Panc1 (cell line): Measurements from ENCODE around the gene FBXO31. TPM values are rescaled to one million over a fixed set of nuclear protein-coding genes. Genes with fewer than 3 reads are reported as not detected.

Experiments used
- ATAC-seq: fragments of 200-7000 bp; cut with Tn5 transposase; 2 replicates; pipeline ENCODE4 v1.9.1; 2020; ENCODE audit warnings: mild to moderate bottlenecking, moderate library complexity
- BruUV-seq: library from RNA; stranded (reverse); fragments of 400-500 nt; replicated peaks from 2 replicates; lab custom pipeline; 2021; lab: Mats Ljungman, UMichigan
- CTCF ChIA-PET: fragments of 300-600 bp; sonication (Branson Sonifier 250); formaldehyde crosslinking; loops from one replicate; lab custom pipeline; 2022; ENCODE audit warnings: antibody characterized with exemption; lab: Charles Lee
- POLR2A ChIA-PET: fragments of 300-600 bp; sonication (Branson Sonifier 250); formaldehyde crosslinking; loops from one replicate; lab custom pipeline; 2022; ENCODE audit warnings: antibody characterized with exemption; lab: Charles Lee
- DNase-seq: peaks from one replicate; pipeline ENCODE4 v3.0.0-alpha.2; 2010; ENCODE audit warnings: low read depth, low spot score
- H3K27ac ChIP-seq: 2 replicates; pipeline ENCODE4 v1.5.1; 2011; ENCODE audit warnings: mild to moderate bottlenecking, low read length, inconsistent platforms
- H3K27me3 ChIP-seq: fragments of 200-500 bp; sonication (Bioruptor generic); 2 replicates; pipeline ENCODE4 v1.6.0; 2014; ENCODE audit warnings: low read length, inconsistent platforms; ENCODE audit not compliant: control insufficient read depth, insufficient read depth
- H3K36me3 ChIP-seq: fragments of 200-500 bp; sonication (Bioruptor generic); 2 replicates; pipeline ENCODE4 v1.5.1; 2014; ENCODE audit warnings: inconsistent platforms, mild to moderate bottlenecking, low read length, moderate library complexity; ENCODE audit not compliant: control insufficient read depth, insufficient read depth
- H3K4me1 ChIP-seq: 2 replicates; pipeline ENCODE4 v1.5.1; 2011; ENCODE audit warnings: inconsistent platforms, mild to moderate bottlenecking, low read length, moderate library complexity; ENCODE audit not compliant: control insufficient read depth, insufficient read depth
- H3K4me3 ChIP-seq, 2 experiments: 2 replicates each; pipeline ENCODE4 v1.5.1; 2011 to 2012; ENCODE audit warnings: low read depth in 2 of 2, low read length in 2 of 2, mild to moderate bottlenecking in 2 of 2, inconsistent platforms in 1 of 2, moderate library complexity in 1 of 2
- H3K9me3 ChIP-seq: fragments of 200-500 bp; sonication (Bioruptor generic); 2 replicates; pipeline ENCODE4 v1.5.1; 2014; ENCODE audit warnings: low read depth, mild to moderate bottlenecking, inconsistent platforms, low read length, moderate library complexity; ENCODE audit not compliant: control insufficient read depth, insufficient read depth
- POLR2AphosphoS5 ChIP-seq: IDR thresholded peaks from 2 replicates; pipeline ENCODE4 v1.6.1; 2012; ENCODE audit warnings: mild to moderate bottlenecking, low read depth, low read length, moderate library complexity
- REST ChIP-seq, 2 experiments: IDR thresholded peaks; 2 replicates each; pipeline ENCODE4 v1.6.1; 2011 to 2012; ENCODE audit warnings: low read depth in 2 of 2, control low read depth in 1 of 2, low read length in 1 of 2, mild to moderate bottlenecking in 1 of 2, moderate library complexity in 1 of 2; ENCODE audit not compliant: insufficient read depth in 1 of 2
- SIN3A ChIP-seq: IDR thresholded peaks from 2 replicates; pipeline ENCODE4 v1.6.1; 2012; ENCODE audit warnings: low read depth, mild to moderate bottlenecking, low read length, moderate library complexity, borderline replicate concordance; ENCODE audit not compliant: insufficient read depth
- TCF7L2 ChIP-seq: IDR thresholded peaks from 2 replicates; pipeline ENCODE4 v1.6.1; 2011; ENCODE audit warnings: mild to moderate bottlenecking, low read depth, low read length, inconsistent platforms
- in situ Hi-C: cut with HindIII; loops from 2 replicates; pipeline ENCODE4 v1.10.0; 2016; ENCODE audit warnings: low sequenced_read_pairs, low pct_unique_long_range_greater_than_20kb
- intact Hi-C: fragments of 100-400 bp; cut with micrococcal nuclease; formaldehyde crosslinking; loops from one replicate; pipeline ENCODE4 v1.10.0; 2022; ENCODE audit not compliant: unreplicated experiment
- total RNA-seq: library from RNA; stranded (reverse); gene quantifications from one replicate; pipeline ENCODE4 v1.2.1, GENCODE V29; 2021; ENCODE audit not compliant: unreplicated experiment
- TF ChIP-seq, protein P1 (sequence below): fragments of 450-650 bp; IDR thresholded peaks from 2 replicates; pipeline ENCODE4 v1.5.1; 2017; ENCODE audit warnings: mild to moderate bottlenecking

Gene FBXO31
- total RNA-seq, 1 experiment from 2014 or later: 22.4 TPM

- CTCF ChIA-PET: no interaction called here
- ATAC-seq: no peak
- no peaks in the 10 kb centered on the region for H3K4me1 ChIP-seq
- no TSS peak for BruUV-seq
- no peak overlapping the region for H3K4me3 ChIP-seq
- intact Hi-C loops: no loop called here
- H3K9me3 ChIP-seq: no peaks in the 10 kb centered on the region
- H3K27ac ChIP-seq: no peak overlapping the region
- TF ChIP-seq POLR2AphosphoS5: no peak
- DNase-seq: no peak
- H3K36me3 ChIP-seq: no peaks in the 10 kb centered on the region
- H3K27me3 ChIP-seq: no peaks in the 10 kb centered on the region
- in situ Hi-C loops: no loop called here
- POLR2A ChIA-PET: no interaction called here
Measured at GRCh38 chr16:87342978-87343752, 40.4 kb downstream of the FBXO31 start.

- intact Hi-C loops (no loop called here), in situ Hi-C loops (no loop called here)
- no peaks in the 10 kb centered on the region for H3K4me1 ChIP-seq
- no TSS peak for BruUV-seq
- H3K27me3 ChIP-seq: no peaks in the 10 kb centered on the region
- no peak overlapping the region for H3K27ac ChIP-seq
- TF ChIP-seq, protein P1, sequence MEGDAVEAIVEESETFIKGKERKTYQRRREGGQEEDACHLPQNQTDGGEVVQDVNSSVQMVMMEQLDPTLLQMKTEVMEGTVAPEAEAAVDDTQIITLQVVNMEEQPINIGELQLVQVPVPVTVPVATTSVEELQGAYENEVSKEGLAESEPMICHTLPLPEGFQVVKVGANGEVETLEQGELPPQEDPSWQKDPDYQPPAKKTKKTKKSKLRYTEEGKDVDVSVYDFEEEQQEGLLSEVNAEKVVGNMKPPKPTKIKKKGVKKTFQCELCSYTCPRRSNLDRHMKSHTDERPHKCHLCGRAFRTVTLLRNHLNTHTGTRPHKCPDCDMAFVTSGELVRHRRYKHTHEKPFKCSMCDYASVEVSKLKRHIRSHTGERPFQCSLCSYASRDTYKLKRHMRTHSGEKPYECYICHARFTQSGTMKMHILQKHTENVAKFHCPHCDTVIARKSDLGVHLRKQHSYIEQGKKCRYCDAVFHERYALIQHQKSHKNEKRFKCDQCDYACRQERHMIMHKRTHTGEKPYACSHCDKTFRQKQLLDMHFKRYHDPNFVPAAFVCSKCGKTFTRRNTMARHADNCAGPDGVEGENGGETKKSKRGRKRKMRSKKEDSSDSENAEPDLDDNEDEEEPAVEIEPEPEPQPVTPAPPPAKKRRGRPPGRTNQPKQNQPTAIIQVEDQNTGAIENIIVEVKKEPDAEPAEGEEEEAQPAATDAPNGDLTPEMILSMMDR: no peak
- TF ChIP-seq SIN3A (no peak), REST (IDR thresholded peaks at IDR 0.05; ENCODE audit: insufficient read depth in 1 of 2, low read depth in 2 of 2, low read length in 1 of 2) (no peak), POLR2AphosphoS5 (no peak), TCF7L2 (no peak)
- no peaks in the 10 kb centered on the region for H3K9me3 ChIP-seq
- no peak for DNase-seq
- ChIA-PET CTCF (no interaction called here), POLR2A (no interaction called here)
- ATAC-seq: no peak
- no peak overlapping the region for H3K4me3 ChIP-seq
- H3K36me3 ChIP-seq: no peaks in the 10 kb centered on the region
Measured at GRCh38 chr16:87342504-87342903, 41.1 kb downstream of the FBXO31 start.

- BruUV-seq: no TSS peak
- in situ Hi-C loops: no loop called here
- H3K36me3 ChIP-seq: no peaks in the 10 kb centered on the region
- no peak overlapping the region for H3K4me3 ChIP-seq
- CTCF ChIA-PET: no interaction called here
- no peaks in the 10 kb centered on the region for H3K4me1 ChIP-seq
- intact Hi-C loops: no loop called here
- H3K9me3 ChIP-seq: no peaks in the 10 kb centered on the region
- TF ChIP-seq SIN3A (no peak), TCF7L2 (no peak), REST (IDR thresholded peaks at IDR 0.05; ENCODE audit: insufficient read depth in 1 of 2, low read depth in 2 of 2, low read length in 1 of 2) (no peak), POLR2AphosphoS5 (no peak)
- TF ChIP-seq, protein P1: no peak
- ATAC-seq: no peak
- POLR2A ChIA-PET: no interaction called here
- H3K27me3 ChIP-seq: no peaks in the 10 kb centered on the region
- no peak overlapping the region for H3K27ac ChIP-seq
- DNase-seq: no peak
Measured at GRCh38 chr16:87340198-87340597, 43.4 kb downstream of the FBXO31 start.
